ENCODE measurements around the gene TMEM267.
"Not testable (repeated sequence)": the region's sequence is repeated elsewhere in the genome, so short reads cannot be mapped to it uniquely, and the experiment has no call there.

Gene TMEM267, protein sequence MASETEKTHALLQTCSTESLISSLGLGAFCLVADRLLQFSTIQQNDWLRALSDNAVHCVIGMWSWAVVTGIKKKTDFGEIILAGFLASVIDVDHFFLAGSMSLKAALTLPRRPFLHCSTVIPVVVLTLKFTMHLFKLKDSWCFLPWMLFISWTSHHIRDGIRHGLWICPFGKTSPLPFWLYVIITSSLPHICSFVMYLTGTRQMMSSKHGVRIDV

DNA sequence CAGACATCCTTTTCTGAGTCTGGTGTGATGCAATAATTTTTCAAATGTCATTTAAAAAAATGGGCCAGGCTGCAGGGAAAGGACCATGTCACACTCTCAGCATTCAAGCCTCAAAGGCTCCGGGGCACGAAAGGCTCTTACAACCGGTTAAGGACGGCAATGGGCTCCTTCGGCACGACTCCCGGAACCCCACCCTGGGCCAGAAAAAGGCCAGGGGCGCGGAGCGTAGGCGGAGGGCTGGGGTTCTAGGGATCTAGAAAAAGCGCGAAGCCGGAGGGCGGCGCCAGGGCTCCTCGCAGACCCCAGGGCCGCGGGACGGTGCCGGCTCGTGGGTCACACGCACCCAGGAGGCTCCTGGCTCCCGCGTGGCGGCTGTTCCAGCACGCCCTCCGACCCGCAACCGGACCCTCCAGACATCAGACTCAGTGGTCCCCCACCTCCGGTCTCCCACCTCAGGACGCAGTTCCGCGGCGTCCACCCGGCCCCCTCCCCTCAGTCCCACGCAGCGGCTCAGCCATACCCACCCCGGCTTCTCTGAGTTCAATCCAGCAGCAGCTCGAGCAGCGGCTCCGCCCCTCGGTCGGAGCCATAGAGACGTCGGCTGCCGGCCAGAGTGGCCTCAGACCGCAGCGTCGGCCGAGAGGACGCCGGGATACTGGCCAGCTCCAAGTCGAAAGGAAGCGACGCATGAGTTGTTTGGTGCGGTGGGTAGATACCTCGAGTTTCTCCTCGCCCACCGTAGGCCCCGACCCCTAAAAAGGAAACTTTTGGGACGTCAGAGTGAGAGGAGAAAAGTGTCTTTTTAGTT, at the start of gene TMEM267:
TMEM267 (minus strand) TSS at position 568 of the 808 bp plus-strand sequence. CDS start 29,896 bp downstream, outside the sequence.
- peak; percentile 95 for DNase-seq (ENCODE audit: low spot score)

DNA sequence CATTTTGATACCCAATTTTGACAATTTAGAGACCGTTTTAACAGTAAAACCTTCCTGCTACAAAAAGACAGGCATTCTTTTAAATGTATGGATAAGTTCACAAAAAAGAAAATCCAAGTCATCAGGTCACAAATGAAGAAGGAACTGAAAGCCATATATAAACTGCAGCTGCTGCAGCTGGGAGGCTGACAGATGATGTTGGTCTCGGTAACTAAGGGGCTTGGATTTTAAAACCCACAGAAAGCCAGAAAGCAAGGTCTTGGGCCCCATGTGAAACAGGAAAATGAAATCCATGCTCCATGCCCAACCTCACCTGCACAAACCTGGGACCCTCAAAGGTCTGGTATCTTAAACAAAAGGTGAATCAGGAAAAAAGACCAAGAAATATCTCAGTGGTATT, 47.0 kb upstream of the TMEM267 start:
- DNase-seq (ENCODE audit: low spot score): no peak

DNA sequence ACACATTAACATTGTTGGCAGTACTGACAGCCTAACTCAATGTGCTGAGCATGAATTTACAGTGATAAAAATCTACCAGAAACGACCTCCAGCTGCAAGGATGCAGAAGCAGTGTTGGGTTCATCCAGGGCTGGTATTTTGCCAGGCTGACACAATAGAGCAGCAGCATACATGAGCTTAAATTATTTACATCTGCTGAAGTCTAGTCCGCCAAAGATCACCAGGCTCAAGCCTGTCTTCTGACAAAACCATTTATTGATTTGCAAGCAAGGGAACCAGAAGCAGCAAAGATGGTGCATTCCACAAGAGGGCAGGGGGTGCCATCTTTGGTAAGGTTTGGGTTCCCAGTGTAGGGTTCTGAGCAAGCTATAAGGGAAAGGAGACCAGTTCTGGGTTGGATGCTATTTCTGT, 40.0 kb upstream of the TMEM267 start:
- DNase-seq (ENCODE audit: low spot score): no peak

DNA sequence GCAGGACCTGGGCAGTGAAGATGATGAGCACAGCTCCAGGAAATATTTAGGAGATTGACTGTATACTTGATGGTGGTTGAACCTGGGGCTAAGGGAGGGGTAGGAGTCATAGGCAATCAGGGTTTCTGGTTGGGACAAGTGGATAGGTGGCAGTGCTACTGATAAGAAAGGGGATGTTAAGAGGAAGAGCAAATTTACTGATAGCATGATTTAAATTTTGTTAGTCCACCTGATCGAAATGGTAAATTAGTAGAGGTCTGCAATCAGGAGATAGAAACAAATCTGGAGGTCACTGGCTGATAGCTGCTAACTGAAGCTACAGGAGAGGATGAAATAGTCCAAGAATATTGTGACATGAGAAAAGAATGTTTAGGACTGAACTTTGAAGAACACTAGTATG, 37.0 kb upstream of the TMEM267 start:
- DNase-seq (ENCODE audit: low spot score): no peak

DNA sequence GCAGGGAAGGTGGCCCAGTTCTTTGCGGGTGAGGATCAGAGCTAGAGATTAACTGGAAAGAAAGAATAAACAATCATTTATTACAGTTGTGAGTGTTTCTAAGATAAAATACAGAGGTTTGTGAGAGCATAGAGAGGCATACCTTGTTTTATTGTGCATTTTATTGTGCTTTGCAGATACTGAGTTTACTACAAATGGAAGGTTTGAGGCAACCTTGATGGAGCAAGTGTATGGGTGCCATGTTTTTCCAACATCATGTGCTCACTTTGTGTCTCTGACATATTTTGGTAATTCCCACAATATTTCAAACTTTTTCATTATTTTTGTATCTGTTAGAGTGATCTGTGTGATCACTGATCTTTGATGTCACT, 32.0 kb upstream of the TMEM267 start:
- no peak for DNase-seq (ENCODE audit: low spot score)

DNA sequence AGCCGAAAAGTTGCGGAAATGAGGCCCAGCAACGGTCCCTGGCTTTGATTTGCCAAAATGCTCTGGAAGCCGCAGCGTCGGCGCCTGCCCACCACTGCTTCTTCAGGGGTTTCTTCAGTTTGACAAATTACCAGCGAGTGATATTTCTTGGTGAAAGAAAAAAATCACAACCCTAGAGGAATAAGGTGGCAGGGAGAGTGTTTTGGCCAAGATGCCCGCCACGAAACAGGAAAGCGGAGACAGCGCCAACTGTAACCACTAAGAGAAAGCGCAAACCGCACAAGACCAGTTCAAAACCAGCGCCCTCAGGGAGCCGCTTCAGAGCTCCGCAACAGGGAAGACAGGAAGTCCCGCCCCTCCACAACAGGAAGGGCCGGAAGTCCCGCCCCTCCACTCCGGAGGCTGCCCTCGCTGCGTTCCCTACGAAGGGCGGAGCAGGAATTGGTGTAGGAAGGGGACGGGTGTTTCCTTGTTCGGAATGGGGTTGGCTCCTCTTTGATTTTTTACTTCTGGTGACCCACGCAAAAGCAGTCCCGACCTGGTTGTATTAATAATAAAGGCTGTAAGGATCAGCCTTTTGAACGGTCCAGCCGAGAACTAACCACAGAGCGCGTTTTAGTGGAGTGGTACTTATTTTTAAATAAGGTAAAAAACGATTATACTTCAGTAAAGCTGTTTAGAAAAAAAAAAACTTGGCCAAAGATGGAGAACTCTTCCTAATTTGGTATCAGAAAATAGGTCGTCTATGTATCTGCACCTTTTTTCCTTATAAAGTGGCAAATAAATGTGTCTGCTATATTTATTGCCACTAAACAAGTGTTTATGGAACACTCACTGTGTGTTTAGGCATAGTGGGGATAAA, 31.4 kb upstream of the TMEM267 start, which contains the start of gene C5orf34:
C5orf34 (minus strand) TSS at position 333 of the 862 bp plus-strand sequence. CDS start 5,809 bp downstream, outside the sequence.
- DNase-seq (ENCODE audit: low spot score): peak; percentile 96

DNA sequence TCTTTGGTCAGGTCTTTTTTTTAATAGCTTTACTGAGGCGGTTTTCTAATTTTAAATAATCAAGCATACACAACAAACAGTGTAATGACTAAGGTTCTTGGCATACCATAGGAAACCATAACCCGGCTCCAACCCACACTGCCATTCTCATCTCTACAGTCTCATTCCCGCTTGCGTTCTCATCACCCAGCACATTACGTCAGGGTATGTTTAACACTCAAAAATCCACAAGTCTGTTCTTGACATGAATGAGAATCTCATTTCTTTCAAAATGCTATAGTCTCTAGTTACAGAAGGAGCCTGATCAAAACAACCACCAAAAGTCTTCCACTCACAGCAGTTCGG, 30.8 kb upstream of the TMEM267 start:
- DNase-seq (ENCODE audit: low spot score): no peak

GRCh38 chr5:43514025-43514424, 30.4 kb upstream of the TMEM267 start:
- DNase-seq (ENCODE audit: low spot score): no peak

DNA sequence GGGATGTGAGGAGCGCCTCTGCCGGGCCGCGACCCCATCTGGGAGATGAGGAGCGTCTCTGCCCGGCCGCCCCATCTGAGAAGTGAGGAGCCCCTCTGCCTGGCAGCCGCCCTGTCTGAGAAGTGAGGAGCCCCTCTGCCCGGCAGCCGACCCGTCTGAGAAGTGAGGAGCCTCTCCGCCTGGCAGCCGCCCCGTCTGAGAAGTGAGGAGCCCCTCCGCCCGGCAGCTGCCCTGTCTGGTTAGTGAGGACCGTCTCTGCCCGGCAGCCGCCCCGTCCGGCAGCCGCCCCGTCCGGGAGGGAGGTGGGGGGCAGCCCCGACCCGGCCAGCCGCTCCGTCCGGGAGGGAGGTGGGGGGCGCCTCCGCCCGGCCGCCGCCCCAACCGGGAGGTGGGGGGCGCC, 27.4 kb upstream of the TMEM267 start:
- DNase-seq (ENCODE audit: low spot score): not testable (repeated sequence)

GRCh38 chr5:43498581-43498980, 14.9 kb upstream of the TMEM267 start:
- no peak for DNase-seq (ENCODE audit: low spot score)

- DNase-seq (ENCODE audit: low spot score): no peak
Observed at GRCh38 chr5:43497311-43498104, 13.8 kb upstream of the TMEM267 start.

DNA sequence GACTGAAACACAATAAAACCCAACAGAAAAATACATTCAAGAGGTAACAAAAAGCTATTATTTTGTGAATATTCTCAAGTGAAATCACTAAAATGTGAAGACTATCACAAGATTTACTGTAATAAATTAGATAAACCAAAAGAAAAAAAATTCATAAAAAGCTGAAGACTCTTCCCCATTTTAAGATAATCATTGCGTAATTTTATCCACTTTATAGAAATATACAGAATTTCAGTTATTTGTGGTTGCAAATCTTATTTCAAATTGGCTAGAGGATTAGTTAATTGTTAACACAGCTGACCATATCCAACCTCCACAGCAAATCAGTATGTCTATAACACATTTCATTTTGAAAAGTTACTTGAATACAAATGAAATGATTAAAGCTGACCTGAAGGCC, 7.7 kb upstream of the TMEM267 start:
- no peak for DNase-seq (ENCODE audit: low spot score)

- no peak for DNase-seq (ENCODE audit: low spot score)
Observed at GRCh38 chr5:43486353-43486752, 2.7 kb upstream of the TMEM267 start.

GRCh38 chr5:43485406-43485805, 1.7 kb upstream of the TMEM267 start:
- no peak for DNase-seq (ENCODE audit: low spot score)

DNA sequence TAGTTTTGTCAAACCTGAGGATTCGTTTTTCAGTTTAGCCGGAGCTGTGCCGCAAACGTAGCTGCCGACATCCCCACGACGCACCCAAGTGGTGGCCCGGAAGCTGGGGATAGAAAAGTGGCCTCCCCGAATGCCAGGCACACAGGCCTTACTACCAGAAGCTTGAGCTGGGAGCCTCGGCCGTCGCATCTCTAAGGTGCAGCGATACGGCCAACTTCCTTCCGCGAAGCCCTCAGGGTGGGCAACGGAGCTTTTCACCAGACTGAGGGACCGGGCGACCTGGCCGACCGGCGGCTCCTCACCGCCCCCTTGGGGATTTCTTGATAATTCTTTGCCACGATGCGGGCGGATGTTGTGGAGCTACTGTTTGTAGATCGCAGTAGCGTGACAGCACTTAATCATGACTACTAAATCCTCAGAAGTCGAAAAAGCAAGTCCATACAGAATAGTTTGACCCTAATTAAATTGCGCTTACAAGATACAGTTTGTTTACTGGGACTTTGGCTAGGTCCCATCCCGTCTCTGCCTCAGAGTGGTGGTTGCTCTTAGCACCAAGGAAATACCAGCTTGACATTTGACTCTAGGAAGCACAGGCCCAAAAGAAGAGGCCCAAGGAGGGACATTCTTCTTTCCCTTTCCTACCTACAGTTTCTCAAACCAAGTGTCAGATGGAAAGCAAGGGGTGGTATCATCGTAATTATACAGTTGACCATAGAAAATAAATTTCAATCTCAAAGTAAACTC, 613 bp upstream of the TMEM267 start:
- peak; percentile 87 for DNase-seq (ENCODE audit: low spot score)

- no peak for DNase-seq (ENCODE audit: low spot score)
Observed at GRCh38 chr5:43482490-43483297, 971 bp downstream of the TMEM267 start.

- no peak for DNase-seq (ENCODE audit: low spot score)
Observed at GRCh38 chr5:43469671-43470391, 13.8 kb downstream of the TMEM267 start.

- DNase-seq (ENCODE audit: low spot score): no peak
Observed at GRCh38 chr5:43467100-43467499, 16.6 kb downstream of the TMEM267 start.

- not testable (repeated sequence) for DNase-seq (ENCODE audit: low spot score)
Observed at GRCh38 chr5:43465455-43465854, 18.2 kb downstream of the TMEM267 start.

Measured in globus pallidus (tissue), 1 donor.